OCI-LY1 (cell line): ENCODE data around the gene SEC22C.

Experiments
- EZH2 ChIP-seq: fragments of 200-600 bp; sonication (generic), shearing (Covaris generic); IDR thresholded peaks from 2 replicates; pipeline ENCODE4 v1.8.0; 2017; ENCODE audit warnings: borderline replicate concordance, mixed run types, mild to moderate bottlenecking, antibody characterized with exemption, low read length, moderate library complexity, mixed read lengths
- TF ChIP-seq, protein P1 (sequence below): fragments of 200-600 bp; sonication (generic), shearing (Covaris generic); IDR thresholded peaks from 2 replicates; pipeline ENCODE4 v1.5.1; 2017; ENCODE audit warnings: mild to moderate bottlenecking, antibody characterized with exemption, low read length, moderate library complexity, mixed read lengths

- TF ChIP-seq, protein P1, sequence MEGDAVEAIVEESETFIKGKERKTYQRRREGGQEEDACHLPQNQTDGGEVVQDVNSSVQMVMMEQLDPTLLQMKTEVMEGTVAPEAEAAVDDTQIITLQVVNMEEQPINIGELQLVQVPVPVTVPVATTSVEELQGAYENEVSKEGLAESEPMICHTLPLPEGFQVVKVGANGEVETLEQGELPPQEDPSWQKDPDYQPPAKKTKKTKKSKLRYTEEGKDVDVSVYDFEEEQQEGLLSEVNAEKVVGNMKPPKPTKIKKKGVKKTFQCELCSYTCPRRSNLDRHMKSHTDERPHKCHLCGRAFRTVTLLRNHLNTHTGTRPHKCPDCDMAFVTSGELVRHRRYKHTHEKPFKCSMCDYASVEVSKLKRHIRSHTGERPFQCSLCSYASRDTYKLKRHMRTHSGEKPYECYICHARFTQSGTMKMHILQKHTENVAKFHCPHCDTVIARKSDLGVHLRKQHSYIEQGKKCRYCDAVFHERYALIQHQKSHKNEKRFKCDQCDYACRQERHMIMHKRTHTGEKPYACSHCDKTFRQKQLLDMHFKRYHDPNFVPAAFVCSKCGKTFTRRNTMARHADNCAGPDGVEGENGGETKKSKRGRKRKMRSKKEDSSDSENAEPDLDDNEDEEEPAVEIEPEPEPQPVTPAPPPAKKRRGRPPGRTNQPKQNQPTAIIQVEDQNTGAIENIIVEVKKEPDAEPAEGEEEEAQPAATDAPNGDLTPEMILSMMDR, result no peak
- no peak for TF ChIP-seq EZH2
Measured at GRCh38 chr3:42552830-42553229, 28.9 kb downstream of the SEC22C start.
